ENCODE results near the gene GRWD1. TPM values are rescaled to one million over a fixed set of nuclear protein-coding genes. Genes with fewer than 3 reads are reported as not detected.

The GRWD1 gene
- total and polyA plus RNA-seq, 2 of the 13 experiments (the other 11 are each of a cell fraction or from before 2014, with no cell fraction given), result 10.8 to 46.6 TPM

- TF ChIP-seq NR2F6 (IDR thresholded peaks at IDR 0.05) (no peak), NR2F6 (CRISPR knock-in tag; IDR thresholded peaks at IDR 0.05) (peak; percentile 65), HNF4A (CRISPR knock-in tag; IDR thresholded peaks at IDR 0.05) (0 out of 2 replicates have a peak, but pooled peaks have one; percentile 22), RFXANK (CRISPR knock-in tag; IDR thresholded peaks at IDR 0.05) (no peak), TCF7L2 (IDR thresholded peaks at IDR 0.05; ENCODE audit: low read depth, low read length) (no peak), FOSL2 (CRISPR knock-in tag; IDR thresholded peaks at IDR 0.05) (0 out of 2 replicates have a peak, but pooled peaks have one; percentile 9), ZMAT3 (CRISPR knock-in tag; conservative IDR thresholded peaks at IDR 0.05) (0 out of 2 replicates have a peak, but pooled peaks have one; percentile 34), ZNF34 (CRISPR knock-in tag; IDR thresholded peaks at IDR 0.05; ENCODE audit: borderline replicate concordance) (no peak), MYC (CRISPR knock-in tag; IDR thresholded peaks at IDR 0.05; ENCODE audit: borderline replicate concordance) (peak; percentile 15; the same call in 1 of the 2 replicates), MIER2 (CRISPR knock-in tag; IDR thresholded peaks at IDR 0.05) (0 out of 2 replicates have a peak, but pooled peaks have one; percentile 48), SAP130 (CRISPR knock-in tag; IDR thresholded peaks at IDR 0.05; ENCODE audit: low read depth) (peak; percentile 81), TBX2 (CRISPR knock-in tag; IDR thresholded peaks at IDR 0.05; ENCODE audit: borderline replicate concordance) (peak; percentile 41; the same call in 1 of the 2 replicates), ZBTB2 (CRISPR knock-in tag; IDR thresholded peaks at IDR 0.05; ENCODE audit: low read depth) (no peak), TFE3 (CRISPR knock-in tag; IDR thresholded peaks at IDR 0.05) (0 out of 2 replicates have a peak, but pooled peaks have one; percentile 20), REST (IDR thresholded peaks at IDR 0.05; ENCODE audit: borderline replicate concordance in 1 of 2, low read depth in 1 of 2, low read length in 2 of 2) (peak; percentile 18 to 77), ZNF747 (CRISPR knock-in tag; IDR thresholded peaks at IDR 0.05; ENCODE audit: borderline replicate concordance) (no peak), ZGPAT (CRISPR knock-in tag; IDR thresholded peaks at IDR 0.05) (peak; percentile 32; the same call in 1 of the 2 replicates), AHR (CRISPR knock-in tag; IDR thresholded peaks at IDR 0.05) (no peak), GLI4 (CRISPR knock-in tag; IDR thresholded peaks at IDR 0.05; ENCODE audit: borderline replicate concordance) (no peak)
Measured at GRCh38 chr19:48417421-48417820, 28.4 kb upstream of the GRWD1 start (continued).

Measured in HepG2 (cell line).